GM23338 (cell line): ENCODE results near the gene VSIG10. TPM values are rescaled to one million over a fixed set of nuclear protein-coding genes. Genes with fewer than 3 reads are reported as not detected.
A peak's percentile ranks its signal among the peaks of the same experiment; 100 is the strongest.

Experiments used
- ATAC-seq: fragments of 200-7000 bp; cut with Tn5 transposase; 3 replicates; pipeline ENCODE4 v1.9.1; 2020
- DNase-seq: peaks from one replicate; pipeline ENCODE4 v3.0.0-alpha.2; 2015; ENCODE audit warnings: low spot score
- H2AFZ ChIP-seq: fragments of 200-600 bp; sonication (generic); 2 replicates; pipeline ENCODE4 v1.8.0; 2016; ENCODE audit warnings: antibody characterized with exemption, mild to moderate bottlenecking, moderate library complexity
- H3F3A ChIP-seq: fragments of 200-600 bp; sonication (generic); replicated peaks from 2 replicates; pipeline ENCODE4 v1.8.0; 2017; ENCODE audit warnings: antibody characterized with exemption, mixed run types, low read depth
- H3K27ac ChIP-seq: fragments of 200-600 bp; sonication (generic); 2 replicates; pipeline ENCODE4 v1.6.1; 2016; ENCODE audit warnings: low read depth
- H3K27me3 ChIP-seq: fragments of 200-600 bp; sonication (generic); 2 replicates; pipeline ENCODE4 v1.8.0; 2016; ENCODE audit warnings: mild to moderate bottlenecking, mixed run types, moderate library complexity; ENCODE audit not compliant: insufficient read depth
- H3K36me3 ChIP-seq: fragments of 200-600 bp; sonication (generic); 2 replicates; pipeline ENCODE4 v1.8.0; 2016; ENCODE audit warnings: mild to moderate bottlenecking; ENCODE audit not compliant: insufficient read depth
- H3K4me1 ChIP-seq: fragments of 200-600 bp; sonication (generic); 2 replicates; pipeline ENCODE4 v1.8.0; 2016; ENCODE audit warnings: mild to moderate bottlenecking, moderate library complexity; ENCODE audit not compliant: insufficient read depth
- H3K4me2 ChIP-seq: fragments of 200-600 bp; sonication (generic); 2 replicates; pipeline ENCODE4 v1.7.1; 2017; ENCODE audit warnings: mixed run types
- H3K4me3 ChIP-seq: fragments of 200-600 bp; sonication (generic); 2 replicates; pipeline ENCODE4 v1.6.1; 2016; ENCODE audit warnings: mixed run types
- H3K79me2 ChIP-seq: fragments of 200-600 bp; sonication (generic); replicated peaks from 2 replicates; pipeline ENCODE4 v1.8.0; 2017; ENCODE audit warnings: mild to moderate bottlenecking; ENCODE audit not compliant: insufficient read depth
- H3K9me2 ChIP-seq: fragments of 200-600 bp; sonication (generic); 2 replicates; pipeline ENCODE4 v1.8.0; 2017; ENCODE audit not compliant: insufficient read depth
- H4K20me1 ChIP-seq: fragments of 200-600 bp; sonication (generic); replicated peaks from 2 replicates; pipeline ENCODE4 v1.8.0; 2017; ENCODE audit warnings: mild to moderate bottlenecking; ENCODE audit not compliant: insufficient read depth
- H3K27ac Mint-ChIP-seq: 2 replicates; pipeline ENCODE4 v1.8.0; 2020; ENCODE audit warnings: inconsistent platforms, mild to moderate bottlenecking, moderate library complexity, mixed read lengths
- H3K27me3 Mint-ChIP-seq: 3 replicates; pipeline ENCODE4 v1.8.0; 2022; ENCODE audit warnings: low read depth, mild to moderate bottlenecking, moderate library complexity, mixed read lengths, inconsistent platforms; ENCODE audit not compliant: insufficient read depth, poor library complexity
- H3K36me3 Mint-ChIP-seq: 3 replicates; pipeline ENCODE4 v1.8.0; 2021; ENCODE audit warnings: low read depth, mild to moderate bottlenecking, inconsistent platforms, moderate library complexity, mixed read lengths
- H3K4me1 Mint-ChIP-seq: 3 replicates; pipeline ENCODE4 v1.8.0; 2020; ENCODE audit warnings: mild to moderate bottlenecking, inconsistent platforms, mixed read lengths
- H3K4me3 Mint-ChIP-seq: 3 replicates; pipeline ENCODE4 v1.8.0; 2021; ENCODE audit warnings: moderate library complexity, mild to moderate bottlenecking, inconsistent platforms, mixed read lengths
- H3K9me3 Mint-ChIP-seq: 3 replicates; pipeline ENCODE4 v1.8.0; 2020; ENCODE audit warnings: moderate library complexity, mild to moderate bottlenecking, inconsistent platforms, mixed read lengths
- CREB1 ChIP-seq: fragments of 250-450 bp; sonication (Bioruptor Pico); IDR thresholded peaks from 2 replicates; pipeline ENCODE4 v1.5.0; 2020; ENCODE audit warnings: low read depth, mild to moderate bottlenecking, moderate library complexity
- CTCF ChIP-seq, 2 experiments: fragments of 200-600 bp in 1 of 2; sonication (generic) in 1 of 2; conservative IDR thresholded peaks; 2 replicates each; pipeline versions ENCODE4 v1.5.1 to v1.6.1; 2016 to 2017; ENCODE audit warnings: antibody characterized with exemption in 2 of 2, low read depth in 2 of 2, mild to moderate bottlenecking in 2 of 2, moderate library complexity in 1 of 2
- ETS1 ChIP-seq: IDR thresholded peaks from 2 replicates; pipeline ENCODE4 v1.6.1; 2016; ENCODE audit warnings: antibody characterized with exemption
- EZH2 ChIP-seq: fragments of 200-600 bp; sonication (generic); IDR thresholded peaks from one replicate; pipeline ENCODE4 v1.8.0; 2017; ENCODE audit warnings: antibody characterized with exemption, mild to moderate bottlenecking, low read depth; ENCODE audit not compliant: unreplicated experiment
- JUNB ChIP-seq: IDR thresholded peaks from one replicate; pipeline ENCODE4 v1.6.1; 2016; ENCODE audit warnings: antibody characterized with exemption; ENCODE audit not compliant: unreplicated experiment
- NANOG ChIP-seq: IDR thresholded peaks from 2 replicates; pipeline ENCODE4 v1.6.1; 2016; ENCODE audit warnings: antibody characterized with exemption, borderline replicate concordance
- POLR2AphosphoS5 ChIP-seq: IDR thresholded peaks from 2 replicates; pipeline ENCODE4 v1.6.1; 2016; ENCODE audit warnings: antibody characterized with exemption, low read depth
- REST ChIP-seq: IDR thresholded peaks from one replicate; pipeline ENCODE4 v1.6.1; 2018; ENCODE audit warnings: antibody characterized with exemption; ENCODE audit not compliant: unreplicated experiment
- STAT1 ChIP-seq: IDR thresholded peaks from one replicate; pipeline ENCODE4 v1.6.1; 2016; ENCODE audit warnings: antibody characterized with exemption; ENCODE audit not compliant: unreplicated experiment
- ZNF331 ChIP-seq: fragments of 250-450 bp; sonication (Bioruptor Pico); IDR thresholded peaks from 2 replicates; pipeline ENCODE4 v1.5.0; 2020; ENCODE audit warnings: low read depth, mild to moderate bottlenecking, moderate library complexity
- polyA plus RNA-seq: library from polyadenylated mRNA; unstranded; fragments of >200 nt; fragmentation: Nextera tagmentation; extraction: Ambion mirVana; gene quantifications from 2 replicates; pipeline ENCODE4 v1.2.1, GENCODE V29; 2016
- total RNA-seq: library from RNA; depleted of rRNA; stranded (reverse); fragments of >200 nt; shearing (Covaris generic); gene quantifications from 2 replicates; pipeline ENCODE4 v1.2.3, GENCODE V29; 2014

Gene VSIG10
- total and polyA plus RNA-seq, 2 experiments from 2014 or later = 52.1 to 98.5 TPM

GRCh38 chr12:118034429-118035189 is 69.2 kb downstream of the VSIG10 start:
- Histone ChIP-seq H4K20me1 (peaks cover 12% of the 10 kb centered on the region), H3K4me3 (no peak overlapping the region), H3K4me1 (no peaks in the 10 kb centered on the region), H3K27ac (peak overlapping the region; percentile 52), H3K79me2 (no peaks in the 10 kb centered on the region), H3K4me2 (no peak overlapping the region), H3K27me3 (no peaks in the 10 kb centered on the region), H3K36me3 (peaks cover 61% of the 10 kb centered on the region), H2AFZ (no peak overlapping the region), H3F3A (peaks cover 23% of the 10 kb centered on the region), H3K9me2 (no peaks in the 10 kb centered on the region)
- Mint-ChIP-seq H3K27ac (peak overlapping the region; percentile 61; the same call in 1 of the 2 replicates), H3K36me3 (peaks cover 91% of the 10 kb centered on the region), H3K27me3 (no peaks in the 10 kb centered on the region), H3K9me3 (no peaks in the 10 kb centered on the region), H3K4me1 (peaks cover 11% of the 10 kb centered on the region; the same call in 2 of the 3 replicates), H3K4me3 (no peak overlapping the region)
- DNase-seq = peak; percentile 65
- TF ChIP-seq NANOG (no peak), CTCF (conservative IDR thresholded peaks at IDR 0.05; ENCODE audit: low read depth in 2 of 2) (peak; percentile 47 to 69; a peak in 3 of 4 replicates)
- peak; percentile 67 for ATAC-seq

GRCh38 chr12:118033902-118034301 is 69.9 kb downstream of the VSIG10 start:
- H3K9me3 Mint-ChIP-seq = no peaks in the 10 kb centered on the region
- peaks cover 11% of the 10 kb centered on the region; the same call in 2 of the 3 replicates for H3K4me1 Mint-ChIP-seq
- Histone ChIP-seq H3K4me1 (no peaks in the 10 kb centered on the region), H3K9me2 (no peaks in the 10 kb centered on the region), H3K27me3 (no peaks in the 10 kb centered on the region), H2AFZ (no peak overlapping the region), H4K20me1 (peaks cover 12% of the 10 kb centered on the region), H3K79me2 (no peaks in the 10 kb centered on the region), H3K4me2 (no peak overlapping the region), H3K4me3 (no peak overlapping the region), H3K27ac (peak overlapping the region; percentile 52; the same call in 1 of the 2 replicates), H3F3A (peaks cover 23% of the 10 kb centered on the region), H3K36me3 (peaks cover 61% of the 10 kb centered on the region)
- no peak overlapping the region for H3K4me3 Mint-ChIP-seq
- no peaks in the 10 kb centered on the region for H3K27me3 Mint-ChIP-seq
- H3K27ac Mint-ChIP-seq = no peak overlapping the region; the same call in 1 of the 2 replicates
- no peak for DNase-seq
- ATAC-seq = no peak
- peaks cover 91% of the 10 kb centered on the region for H3K36me3 Mint-ChIP-seq
- TF ChIP-seq ZNF331 (CRISPR knock-in tag) (no peak), JUNB (no peak), STAT1 (no peak), EZH2 (no peak), CREB1 (CRISPR knock-in tag) (no peak), POLR2AphosphoS5 (no peak), NANOG (no peak), ETS1 (no peak), REST (no peak)
